RWPE2 (cell line): Measurements from ENCODE around the gene RFX2.
"Not testable (repeated sequence)": the region's sequence is repeated elsewhere in the genome, so short reads cannot be mapped to it uniquely, and the experiment has no call there.

Experiments used
- ATAC-seq: fragments of 200-7000 bp; cut with Tn5 transposase; 3 replicates; pipeline ENCODE4 v1.9.1; 2021; ENCODE audit warnings: low read depth
- DNase-seq: peaks from one replicate; pipeline ENCODE4 v3.0.0-alpha.2; 2020; ENCODE audit warnings: low spot score
- H3K27ac ChIP-seq: fragments of 450-650 bp; 2 replicates; pipeline ENCODE4 v1.5.1; 2017; ENCODE audit warnings: mild to moderate bottlenecking; ENCODE audit not compliant: poor library complexity, severe bottlenecking
- H3K27me3 ChIP-seq: fragments of 250-450 bp; sonication (Bioruptor Pico); 2 replicates; pipeline ENCODE4 v1.5.1; 2021; ENCODE audit warnings: mild to moderate bottlenecking, moderate library complexity; ENCODE audit not compliant: insufficient read depth, poor library complexity, severe bottlenecking
- H3K36me3 ChIP-seq: fragments of 250-450 bp; sonication (Bioruptor Pico); 2 replicates; pipeline ENCODE4 v1.5.1; 2020; ENCODE audit warnings: low read depth, mild to moderate bottlenecking, moderate library complexity
- H3K4me1 ChIP-seq: fragments of 250-450 bp; sonication (Bioruptor Pico); 2 replicates; pipeline ENCODE4 v1.5.1; 2021; ENCODE audit warnings: mild to moderate bottlenecking, moderate library complexity; ENCODE audit not compliant: insufficient read depth, poor library complexity, severe bottlenecking
- H3K4me3 ChIP-seq: fragments of 250-450 bp; sonication (Bioruptor Pico); 2 replicates; pipeline ENCODE4 v1.5.1; 2021; ENCODE audit warnings: mild to moderate bottlenecking, moderate library complexity; ENCODE audit not compliant: severe bottlenecking
- H3K9me3 ChIP-seq: fragments of 250-450 bp; sonication (Bioruptor Pico); 2 replicates; pipeline ENCODE4 v1.5.1; 2021; ENCODE audit warnings: mild to moderate bottlenecking, moderate library complexity; ENCODE audit not compliant: severe bottlenecking
- TF ChIP-seq, protein P1 (sequence below): fragments of 450-650 bp; IDR thresholded peaks from one replicate; pipeline ENCODE4 v1.5.1; 2017; ENCODE audit warnings: mild to moderate bottlenecking, moderate library complexity; ENCODE audit not compliant: poor library complexity, severe bottlenecking

The RFX2 gene

DNA sequence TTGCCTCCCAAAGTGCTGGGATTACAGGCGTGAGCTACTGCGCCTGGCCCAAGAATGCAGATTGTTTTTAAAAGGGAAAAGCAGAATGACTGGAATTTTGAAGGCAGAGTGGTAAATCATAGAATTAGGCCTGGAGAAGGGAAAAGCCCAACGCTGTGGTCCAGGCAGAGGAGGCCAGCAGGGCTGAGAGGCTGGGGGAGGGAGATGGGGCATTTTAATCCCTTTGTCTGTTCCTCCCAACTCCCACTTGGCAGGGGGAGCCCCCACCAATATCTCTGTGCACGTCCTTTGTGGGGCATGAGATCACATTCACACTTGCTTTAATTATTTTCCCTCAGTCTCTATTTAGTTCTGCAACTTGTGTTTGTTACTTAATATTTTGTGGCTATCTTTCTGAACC is 77.9 kb downstream of the RFX2 start:
- H3K27ac ChIP-seq = no peak overlapping the region
- H3K4me3 ChIP-seq = no peak overlapping the region
- no peaks in the 10 kb centered on the region for H3K4me1 ChIP-seq
- no peaks in the 10 kb centered on the region for H3K9me3 ChIP-seq
- TF ChIP-seq, protein P1, sequence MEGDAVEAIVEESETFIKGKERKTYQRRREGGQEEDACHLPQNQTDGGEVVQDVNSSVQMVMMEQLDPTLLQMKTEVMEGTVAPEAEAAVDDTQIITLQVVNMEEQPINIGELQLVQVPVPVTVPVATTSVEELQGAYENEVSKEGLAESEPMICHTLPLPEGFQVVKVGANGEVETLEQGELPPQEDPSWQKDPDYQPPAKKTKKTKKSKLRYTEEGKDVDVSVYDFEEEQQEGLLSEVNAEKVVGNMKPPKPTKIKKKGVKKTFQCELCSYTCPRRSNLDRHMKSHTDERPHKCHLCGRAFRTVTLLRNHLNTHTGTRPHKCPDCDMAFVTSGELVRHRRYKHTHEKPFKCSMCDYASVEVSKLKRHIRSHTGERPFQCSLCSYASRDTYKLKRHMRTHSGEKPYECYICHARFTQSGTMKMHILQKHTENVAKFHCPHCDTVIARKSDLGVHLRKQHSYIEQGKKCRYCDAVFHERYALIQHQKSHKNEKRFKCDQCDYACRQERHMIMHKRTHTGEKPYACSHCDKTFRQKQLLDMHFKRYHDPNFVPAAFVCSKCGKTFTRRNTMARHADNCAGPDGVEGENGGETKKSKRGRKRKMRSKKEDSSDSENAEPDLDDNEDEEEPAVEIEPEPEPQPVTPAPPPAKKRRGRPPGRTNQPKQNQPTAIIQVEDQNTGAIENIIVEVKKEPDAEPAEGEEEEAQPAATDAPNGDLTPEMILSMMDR = no peak
- H3K27me3 ChIP-seq = no peaks in the 10 kb centered on the region
- ATAC-seq = no peak
- DNase-seq = no peak
- peaks cover 25% of the 10 kb centered on the region for H3K36me3 ChIP-seq

DNA sequence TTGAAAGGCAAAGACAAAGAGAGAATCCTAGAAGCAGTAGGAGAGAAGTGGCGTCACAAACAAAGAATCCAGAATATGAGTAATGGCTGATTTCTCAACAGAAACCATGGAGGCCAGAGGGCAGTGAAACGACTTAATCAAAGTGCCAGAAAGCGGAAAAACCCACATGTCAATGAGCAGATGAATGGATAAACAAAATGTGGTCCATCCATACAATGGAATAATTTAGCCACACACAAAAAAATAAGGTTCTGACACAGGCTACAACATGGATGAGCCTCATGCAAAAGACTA is 80.1 kb downstream of the RFX2 start:
- H3K4me1 ChIP-seq = no peaks in the 10 kb centered on the region
- H3K27ac ChIP-seq = no peak overlapping the region
- no peaks in the 10 kb centered on the region for H3K9me3 ChIP-seq
- peaks cover 30% of the 10 kb centered on the region for H3K36me3 ChIP-seq
- DNase-seq (no peak), ATAC-seq (no peak; the same call in 2 of the 3 replicates)
- H3K27me3 ChIP-seq = no peaks in the 10 kb centered on the region
- H3K4me3 ChIP-seq = no peak overlapping the region
- TF ChIP-seq, protein P1 = no peak

DNA sequence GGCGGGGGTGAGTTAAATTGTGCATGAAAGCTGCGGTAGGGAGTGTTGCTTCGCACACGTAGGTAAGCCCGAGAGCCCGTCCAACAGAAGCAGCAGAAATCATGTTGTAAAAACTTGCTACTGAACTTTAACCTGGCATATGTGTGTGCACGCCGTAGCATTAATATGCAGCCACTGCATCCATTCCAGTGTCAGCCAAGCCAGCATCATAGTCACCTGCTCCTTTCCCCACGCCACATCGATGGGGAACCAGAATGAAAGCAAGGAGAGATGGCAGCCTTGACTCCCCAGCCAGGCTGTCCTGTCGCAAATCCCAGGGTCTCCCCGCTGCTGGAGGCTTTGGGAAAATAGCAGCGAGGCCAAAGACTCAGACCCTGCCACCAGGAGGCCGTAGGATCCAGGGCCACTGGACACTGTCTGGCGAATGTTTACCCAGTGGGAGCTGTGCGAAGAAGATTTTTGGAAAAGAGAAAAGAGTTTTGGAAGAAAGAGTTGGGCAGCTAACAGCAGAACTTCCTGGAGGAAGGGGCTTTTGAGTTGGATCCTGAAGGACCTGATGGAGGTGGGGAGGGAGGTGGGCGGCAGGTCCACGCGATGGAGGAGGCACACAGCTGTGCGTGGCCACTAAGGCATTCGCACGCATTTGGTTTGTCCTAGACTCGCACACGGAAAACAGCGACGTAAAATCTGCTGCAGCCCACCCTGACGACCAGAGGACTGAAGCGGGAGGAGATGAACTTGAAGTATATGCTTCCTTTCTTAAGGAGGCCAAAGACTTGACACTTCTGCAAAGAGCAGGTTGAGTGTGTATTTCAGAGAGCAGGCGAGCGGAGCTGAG is 83.7 kb downstream of the RFX2 start:
- no peak for ATAC-seq
- Histone ChIP-seq H3K4me3 (no peak overlapping the region), H3K9me3 (no peaks in the 10 kb centered on the region), H3K27ac (no peak overlapping the region), H3K36me3 (peaks cover 26% of the 10 kb centered on the region), H3K27me3 (no peaks in the 10 kb centered on the region), H3K4me1 (no peaks in the 10 kb centered on the region)
- TF ChIP-seq, protein P1 = no peak
- no peak for DNase-seq

DNA sequence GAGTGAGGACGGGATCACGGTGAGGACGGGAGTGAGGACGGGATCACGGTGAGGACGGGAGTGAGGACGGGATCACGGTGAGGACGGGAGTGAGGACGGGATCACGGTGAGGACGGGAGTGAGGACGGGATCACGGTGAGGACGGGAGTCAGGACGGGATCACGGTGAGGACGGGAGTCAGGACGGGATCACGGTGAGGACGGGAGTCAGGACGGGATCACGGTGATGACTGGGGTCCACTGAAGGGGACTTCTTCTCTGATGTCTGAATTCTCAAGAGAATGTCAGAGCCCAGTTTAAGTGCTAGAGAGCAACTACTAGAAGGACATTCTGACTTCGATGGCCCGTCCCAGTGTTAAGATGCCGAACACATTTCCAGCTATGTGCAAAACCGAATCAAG is 85.5 kb downstream of the RFX2 start:
- not testable (repeated sequence) for H3K4me1 ChIP-seq, H3K27ac ChIP-seq, H3K9me3 ChIP-seq, H3K27me3 ChIP-seq, ATAC-seq, DNase-seq, H3K4me3 ChIP-seq
- peaks cover 24% of the 10 kb centered on the region for H3K36me3 ChIP-seq

DNA sequence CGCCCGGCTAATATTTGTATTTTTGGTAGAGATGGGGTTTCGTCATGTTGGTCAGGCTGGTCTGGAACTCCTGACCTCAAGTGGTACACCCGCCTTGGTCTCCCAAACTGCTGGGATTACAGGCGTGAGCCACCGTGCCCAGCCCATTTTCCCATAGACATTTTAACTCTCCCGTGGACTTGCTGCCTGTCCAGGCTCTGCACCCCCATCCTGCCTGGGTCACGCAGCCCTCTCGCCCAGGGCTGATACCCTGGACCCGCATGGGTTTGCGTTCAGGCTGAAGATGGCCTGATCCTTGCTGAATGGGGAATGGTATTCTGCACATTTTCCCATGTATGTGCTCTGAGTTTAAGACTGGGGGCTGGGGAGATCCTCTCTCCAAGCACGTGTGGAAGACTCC is 86.4 kb downstream of the RFX2 start:
- H3K9me3 ChIP-seq = no peaks in the 10 kb centered on the region
- H3K27me3 ChIP-seq = no peaks in the 10 kb centered on the region
- ATAC-seq = no peak
- TF ChIP-seq, protein P1 = no peak
- peaks cover 19% of the 10 kb centered on the region; the same call in 1 of the 2 replicates for H3K36me3 ChIP-seq
- no peak overlapping the region for H3K4me3 ChIP-seq
- no peak for DNase-seq
- H3K4me1 ChIP-seq = peaks cover 3% of the 10 kb centered on the region
- H3K27ac ChIP-seq = peak overlapping the region; percentile 40
